SHP77 (cell line): Measurements from ENCODE around the gene TMEM235.

Source experiments
- DNase-seq, 2 experiments: peaks; one replicate each; lab custom pipeline; 2025; lab: John Stamatoyannopoulos, UW

The TMEM235 gene

DNA sequence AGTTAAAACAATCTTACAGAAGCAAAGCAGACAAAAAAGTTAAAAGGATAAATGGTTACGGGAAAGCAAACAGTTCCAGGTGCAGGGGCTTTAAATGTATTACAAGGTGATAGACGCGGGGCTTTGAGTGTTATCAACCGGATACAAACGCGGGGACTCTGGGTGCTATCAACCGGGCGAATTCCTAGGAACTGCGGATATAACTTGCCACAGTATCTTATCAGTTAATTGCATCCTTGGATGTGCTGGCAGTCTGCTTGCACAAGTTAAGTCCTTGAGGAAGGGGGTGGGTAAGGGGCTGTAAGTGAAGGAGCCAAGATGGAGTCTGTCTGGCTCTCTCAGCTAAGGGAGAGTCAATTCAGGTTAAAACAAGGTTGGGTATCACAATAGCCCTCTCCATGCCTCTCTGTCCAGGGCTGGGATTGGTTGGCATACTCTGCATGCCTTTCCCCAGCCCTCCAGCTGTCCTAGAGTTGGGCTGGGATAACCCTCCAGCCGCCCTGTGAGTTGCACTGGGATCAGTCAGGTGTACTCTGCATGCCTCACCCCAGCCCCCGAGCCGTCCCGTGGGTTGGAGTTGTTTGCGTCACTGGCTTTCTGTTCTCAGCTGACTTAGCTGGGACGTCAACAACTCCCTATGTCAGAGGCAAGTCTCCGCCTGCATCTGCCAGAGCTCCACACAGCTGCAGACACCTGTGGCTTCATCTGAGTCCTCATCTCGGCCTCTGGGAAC is 40.9 kb downstream of the TMEM235 start:
- DNase-seq = peak; percentile 94 to 98

DNA sequence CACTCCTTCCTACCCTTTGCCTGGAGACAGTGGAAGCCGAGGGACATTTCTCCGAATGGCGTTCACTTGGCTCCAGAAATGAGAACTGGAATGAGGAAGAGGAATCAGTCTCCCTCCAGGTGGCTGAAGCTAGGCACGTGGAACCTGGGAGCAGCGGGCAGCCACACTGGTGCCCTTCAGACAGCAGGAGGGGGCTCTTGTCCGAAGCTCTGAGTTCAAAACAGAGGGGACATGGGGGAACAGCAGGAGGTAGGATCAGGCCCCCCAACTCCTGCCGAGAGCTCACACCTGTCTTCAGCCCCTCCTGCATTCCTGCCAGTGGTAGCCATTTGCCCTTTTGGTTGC is 41.5 kb downstream of the TMEM235 start:
- no peak for DNase-seq

DNA sequence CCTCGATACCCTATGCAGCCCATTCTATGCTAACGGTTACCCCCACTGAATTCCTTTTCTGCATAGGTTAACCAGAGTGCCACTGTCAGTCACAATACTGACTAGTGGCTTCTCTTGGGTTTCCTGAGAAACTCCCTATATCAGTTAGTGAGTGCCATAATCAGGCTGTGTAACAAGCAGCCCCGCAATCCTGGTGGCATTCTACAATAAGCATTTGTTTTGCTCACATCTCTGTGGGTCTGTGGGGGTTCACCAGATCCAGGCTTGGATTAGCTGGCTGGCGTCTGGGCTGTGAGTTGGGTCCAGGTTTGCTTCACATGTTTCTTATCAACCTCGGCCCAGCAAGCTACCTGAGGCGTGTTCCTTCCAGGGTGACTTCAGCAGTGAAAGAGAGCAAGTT is 42.4 kb downstream of the TMEM235 start:
- DNase-seq = no peak

- no peak for DNase-seq
Measured at GRCh38 chr17:78275355-78275754, 43.9 kb downstream of the TMEM235 start.

DNA sequence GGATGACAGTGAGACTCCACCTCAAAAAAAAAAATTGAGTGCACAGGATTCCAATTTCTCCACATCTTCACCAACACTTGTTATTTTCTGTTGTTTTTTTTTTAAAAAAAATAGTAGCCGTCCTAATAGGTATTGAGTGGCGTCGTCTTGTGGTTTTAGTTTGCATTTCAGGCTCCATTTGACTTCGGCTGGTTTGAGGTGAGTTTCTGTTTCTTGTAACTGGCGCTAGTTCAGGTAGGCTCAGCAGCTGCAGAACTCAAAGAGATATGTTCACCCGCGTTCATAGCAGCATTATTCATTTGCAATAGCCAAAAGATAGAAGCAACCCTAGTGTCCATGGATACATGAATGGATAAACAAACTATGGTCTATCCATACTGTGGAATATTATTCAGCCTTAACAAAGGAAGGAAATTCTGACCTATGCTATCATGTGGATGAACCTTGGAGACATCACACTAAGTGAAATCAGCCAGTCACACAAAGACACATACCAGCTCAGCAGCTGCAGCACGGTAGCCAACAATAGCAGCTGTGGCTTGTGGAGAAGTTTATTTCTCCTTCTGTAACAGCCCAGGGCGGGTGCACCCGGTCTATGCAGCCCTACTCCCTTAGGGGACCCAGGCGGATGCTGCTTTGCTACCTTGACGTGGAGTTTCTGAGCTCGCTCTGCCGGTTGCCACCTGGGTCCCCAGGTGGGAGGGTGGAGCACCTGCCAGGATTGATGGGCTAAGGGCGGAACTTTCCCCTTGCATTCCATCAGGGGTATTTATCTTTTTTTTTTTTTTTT is 44.9 kb downstream of the TMEM235 start:
- DNase-seq = no peak

DNA sequence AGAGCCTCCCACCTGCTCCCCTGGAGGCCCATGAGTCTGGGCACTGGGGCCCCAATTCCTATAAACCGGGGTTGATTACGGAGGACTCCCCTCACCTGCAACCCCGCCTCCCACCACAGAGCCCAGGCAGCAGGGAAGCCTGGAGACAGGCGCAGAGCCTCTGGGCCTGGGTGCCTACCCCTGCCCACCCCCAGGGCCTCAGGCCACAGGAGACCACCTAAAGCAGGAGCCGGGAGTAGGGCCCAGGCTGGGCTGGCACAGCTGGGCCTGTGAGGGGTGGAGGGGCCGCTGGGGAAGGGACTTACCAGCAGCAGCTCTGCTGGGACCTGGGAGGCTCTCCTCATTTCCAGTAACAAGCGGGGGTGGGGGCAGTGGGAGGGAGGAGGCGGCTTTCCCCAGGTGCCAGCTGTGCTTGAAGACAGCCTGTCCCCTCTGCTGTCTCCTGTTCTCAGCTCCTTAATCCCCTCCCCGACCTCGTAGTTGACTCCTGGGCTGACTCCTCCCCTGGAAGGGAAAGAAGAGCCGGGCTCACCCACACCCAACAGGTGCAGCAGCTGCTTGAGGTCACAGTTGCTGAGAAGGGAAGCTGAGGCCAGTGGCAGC is 46.8 kb downstream of the TMEM235 start:
- peak; percentile 60 to 77 for DNase-seq

DNA sequence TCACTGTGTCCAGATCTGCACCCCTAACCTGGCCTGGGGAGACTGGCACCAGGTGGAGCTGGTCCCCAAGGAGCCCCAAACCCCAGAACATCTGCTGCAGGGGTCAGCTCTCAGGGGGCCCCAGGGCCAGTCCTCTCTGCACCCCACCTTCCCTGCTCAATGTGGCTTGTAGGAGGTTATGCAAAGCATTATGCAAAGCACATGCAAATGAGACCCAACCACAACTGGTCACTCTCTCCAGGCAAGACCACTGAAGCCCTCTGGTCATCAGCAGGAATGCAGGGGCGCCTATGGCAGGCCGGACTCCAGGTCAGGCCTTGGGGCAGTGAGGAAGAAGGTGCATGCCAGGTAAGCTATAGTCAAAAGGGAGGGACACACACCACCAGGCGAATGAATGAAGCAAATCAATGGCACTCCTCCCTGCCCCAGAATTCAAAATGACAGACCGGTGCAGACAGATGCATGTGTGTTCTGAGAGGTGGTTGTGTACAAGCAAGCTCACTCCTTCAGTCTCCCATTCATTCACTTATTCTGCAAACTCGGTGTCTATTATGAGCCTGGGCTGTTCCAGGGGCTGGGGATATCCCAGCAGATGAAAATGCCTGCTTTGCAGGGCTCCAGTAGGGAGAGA is 48.0 kb downstream of the TMEM235 start:
- no peak for DNase-seq

GRCh38 chr17:78281249-78281845 is 49.9 kb downstream of the TMEM235 start:
- DNase-seq = no peak

DNA sequence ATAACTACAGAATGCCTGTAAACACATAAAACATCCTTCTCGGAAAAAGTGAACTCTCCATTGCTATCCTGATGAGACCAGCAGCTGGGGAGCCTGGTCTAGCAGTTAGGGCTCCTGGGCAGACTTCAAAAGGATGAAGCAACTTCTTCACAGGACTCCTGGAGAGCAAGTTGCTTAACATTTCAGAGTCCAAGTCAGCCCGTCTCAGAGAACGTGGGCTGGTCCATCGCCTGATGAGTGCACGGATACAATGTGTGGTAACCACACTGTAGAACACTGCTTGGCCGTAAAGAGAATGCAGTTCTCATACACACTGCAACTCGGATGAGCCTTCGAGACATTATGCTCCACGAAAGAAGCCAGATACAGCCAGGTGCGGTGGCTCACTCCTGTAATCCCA is 52.7 kb downstream of the TMEM235 start:
- DNase-seq = no peak

DNA sequence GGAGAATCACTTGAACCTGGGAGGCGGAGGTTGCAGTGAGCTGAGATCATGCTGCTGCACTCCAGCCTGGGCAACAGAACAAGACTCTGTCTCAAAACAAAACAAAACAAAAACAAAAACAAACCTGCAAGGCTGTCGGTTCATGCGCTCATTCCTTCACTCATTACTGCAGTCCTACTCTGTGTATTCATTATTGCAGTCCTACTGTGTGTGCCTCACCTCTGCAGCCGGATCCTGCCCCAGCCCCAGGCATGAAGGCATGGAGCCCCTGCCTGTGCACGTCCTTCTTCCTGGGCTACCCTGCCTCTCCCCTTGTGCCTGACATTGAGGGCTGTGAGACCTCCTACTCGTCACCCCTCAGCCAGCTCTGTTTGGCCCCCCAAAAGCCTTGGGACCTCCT is 57.6 kb downstream of the TMEM235 start:
- no peak for DNase-seq

GRCh38 chr17:78289802-78290363 is 58.5 kb downstream of the TMEM235 start:
- peak; percentile 92 to 95 for DNase-seq
